Activated B cell treated with CpG ODN at 0.5 μM for 24 hours (primary cell): ENCODE data around the gene DCC. TPM values are rescaled to one million over a fixed set of nuclear protein-coding genes. Genes with fewer than 3 reads are reported as not detected.

Experiments
- ATAC-seq: fragments of 200-7000 bp; cut with Tn5 transposase; one replicate; pipeline ENCODE4 v1.10.0; 2021; ENCODE audit warnings: low read depth, mild to moderate bottlenecking, moderate library complexity
- CTCF ChIA-PET: fragments of 350-600 bp; sonication (Branson Sonifier 250); formaldehyde crosslinking; loops from one replicate; lab custom pipeline; 2021; ENCODE audit warnings: antibody characterized with exemption; lab: Charles Lee
- POLR2A ChIA-PET: fragments of 350-600 bp; sonication (Branson Sonifier 250); formaldehyde crosslinking; loops from one replicate; lab custom pipeline; 2021; ENCODE audit warnings: antibody characterized with exemption; lab: Charles Lee
- DNase-seq: peaks from one replicate; pipeline ENCODE4 v3.0.0; 2022
- H3K27ac Mint-ChIP-seq: one replicate; pipeline ENCODE4 v1.8.0; 2020; ENCODE audit warnings: mixed read lengths
- H3K27me3 Mint-ChIP-seq: one replicate; pipeline ENCODE4 v1.8.0; 2021; ENCODE audit warnings: mixed read lengths
- H3K36me3 Mint-ChIP-seq: one replicate; pipeline ENCODE4 v1.8.0; 2021; ENCODE audit warnings: low read depth, mixed read lengths
- H3K4me1 Mint-ChIP-seq: one replicate; pipeline ENCODE4 v1.8.0; 2021; ENCODE audit warnings: mixed read lengths
- H3K4me3 Mint-ChIP-seq: one replicate; pipeline ENCODE4 v1.8.0; 2020; ENCODE audit warnings: mild to moderate bottlenecking, mixed read lengths
- H3K9me3 Mint-ChIP-seq: one replicate; pipeline ENCODE4 v1.8.0; 2020; ENCODE audit warnings: mixed read lengths
- CTCF ChIP-seq: fragments of 200-600 bp; IDR thresholded peaks from one replicate; pipeline ENCODE4 v1.8.0; 2022; ENCODE audit warnings: antibody characterized with exemption, mild to moderate bottlenecking
- intact Hi-C: fragments of 100-400 bp; cut with micrococcal nuclease; formaldehyde crosslinking; loops from one replicate; pipeline ENCODE4 v1.15.1; 2024
- total RNA-seq: library from RNA; stranded (reverse); gene quantifications from 2 replicates; pipeline ENCODE4 v1.2.3, GENCODE V29; 2022

Gene DCC
- total RNA-seq, 1 donor from 2014 or later: not detected

GRCh38 chr18:52749542-52749941 lies 409.5 kb downstream of the DCC start:
- no peak for ATAC-seq
- Mint-ChIP-seq H3K36me3 (no peaks in the 10 kb centered on the region), H3K27me3 (no peaks in the 10 kb centered on the region), H3K9me3 (no peaks in the 10 kb centered on the region), H3K4me3 (no peak overlapping the region), H3K4me1 (no peaks in the 10 kb centered on the region), H3K27ac (no peak overlapping the region)
- TF ChIP-seq CTCF: no peak
- DNase-seq: no peak
- ChIA-PET POLR2A (no interaction called here), CTCF (no interaction called here)
- intact Hi-C loops: no loop called here

GRCh38 chr18:52750995-52751394 lies 411.0 kb downstream of the DCC start:
- Mint-ChIP-seq H3K4me1 (no peaks in the 10 kb centered on the region), H3K36me3 (no peaks in the 10 kb centered on the region), H3K9me3 (no peaks in the 10 kb centered on the region), H3K27me3 (no peaks in the 10 kb centered on the region), H3K4me3 (no peak overlapping the region), H3K27ac (no peak overlapping the region)
- intact Hi-C loops: no loop called here
- POLR2A ChIA-PET: interaction anchor here (0.6 kb wide), 1 partner anchor 34 kb away, joined by 3 read pairs; no protein-coding TSS in a partner anchor
- DNase-seq (no peak), ATAC-seq (no peak)
- no peak for TF ChIP-seq CTCF
- CTCF ChIA-PET: no interaction called here

- POLR2A ChIA-PET: no interaction called here
- Mint-ChIP-seq H3K36me3 (no peaks in the 10 kb centered on the region), H3K4me1 (no peaks in the 10 kb centered on the region), H3K27ac (no peak overlapping the region), H3K27me3 (no peaks in the 10 kb centered on the region), H3K4me3 (no peak overlapping the region), H3K9me3 (peaks cover 2% of the 10 kb centered on the region)
- CTCF ChIA-PET: no interaction called here
- no peak for ATAC-seq
- no peak for TF ChIP-seq CTCF
- intact Hi-C loops: no loop called here
- DNase-seq: no peak
Measured at GRCh38 chr18:52764316-52764715, 424.3 kb downstream of the DCC start.

- no peak for ATAC-seq
Measured at GRCh38 chr18:52766002-52766545, 426.1 kb downstream of the DCC start.

GRCh38 chr18:52781113-52781512 lies 441.1 kb downstream of the DCC start:
- DNase-seq (no peak), ATAC-seq (no peak)
- ChIA-PET POLR2A (no interaction called here), CTCF (no interaction called here)
- no peak overlapping the region for H3K27ac Mint-ChIP-seq
- intact Hi-C loops: no loop called here
- H3K36me3 Mint-ChIP-seq: no peaks in the 10 kb centered on the region
- H3K4me1 Mint-ChIP-seq: no peaks in the 10 kb centered on the region
- H3K4me3 Mint-ChIP-seq: no peak overlapping the region
- H3K27me3 Mint-ChIP-seq: no peaks in the 10 kb centered on the region
- no peak for TF ChIP-seq CTCF
- H3K9me3 Mint-ChIP-seq: peaks cover 6% of the 10 kb centered on the region

More at GRCh38 chr18:52766002-52766545, 426.1 kb downstream of the DCC start:
- intact Hi-C loops: no loop called here
- Mint-ChIP-seq H3K9me3 (no peaks in the 10 kb centered on the region), H3K4me3 (no peak overlapping the region), H3K27ac (no peak overlapping the region), H3K4me1 (no peaks in the 10 kb centered on the region), H3K36me3 (no peaks in the 10 kb centered on the region), H3K27me3 (no peaks in the 10 kb centered on the region)
- no peak for TF ChIP-seq CTCF
- ChIA-PET POLR2A (no interaction called here), CTCF (no interaction called here)
- DNase-seq: no peak
